Keratinocyte (primary cell): ENCODE results near the gene TFDP1.

Experiments used
- CTCF ChIP-seq, 3 experiments: IDR thresholded peaks in 1 of 3; conservative IDR thresholded peaks in 1 of 3; optimal IDR thresholded peaks in 1 of 3; 2 replicates in 2 of 3; 3 replicates in 1 of 3; pipeline versions ENCODE3 to v1.5.1; 2011; ENCODE audit warnings: low read length in 3 of 3, mild to moderate bottlenecking in 3 of 3, moderate library complexity in 2 of 3, control low read depth in 1 of 3, inconsistent platforms in 1 of 3; ENCODE audit not compliant: insufficient read depth in 2 of 3; ENCODE audit errors: extremely low read depth in 1 of 3
- EZH2 ChIP-seq: IDR thresholded peaks from one replicate; pipeline ENCODE4 v1.6.1; 2012; ENCODE audit warnings: inconsistent platforms, mild to moderate bottlenecking, low read length, moderate library complexity

- no peak for TF ChIP-seq CTCF (optimal IDR thresholded peaks at IDR 0.05 in 1 of 3, IDR thresholded peaks at IDR 0.05 in 1 of 3, conservative IDR thresholded peaks at IDR 0.05 in 1 of 3; ENCODE audit: extremely low read depth in 1 of 3, insufficient read depth in 2 of 3, low read length in 3 of 3)
- no peak for TF ChIP-seq EZH2
Observed at GRCh38 chr13:113651511-113652403, 67.2 kb downstream of the TFDP1 start.
